Aorta (tissue), 5 donors: ENCODE results near the gene ATXN2L. TPM values are rescaled to one million over a fixed set of nuclear protein-coding genes. Genes with fewer than 3 reads are reported as not detected.
A peak's percentile ranks its signal among the peaks of the same experiment; 100 is the strongest.
"Not testable (repeated sequence)": the region's sequence is repeated elsewhere in the genome, so short reads cannot be mapped to it uniquely, and the experiment has no call there.

Experiments used
- ATAC-seq: fragments of 200-7000 bp; cut with Tn5 transposase; one replicate; pipeline ENCODE4 v1.9.1; 2022; ENCODE audit warnings: moderate library complexity; ENCODE audit not compliant: low FRiP score
- DNase-seq, 2 donors: peaks; one replicate each; pipeline ENCODE4 v3.0.0-alpha.2; 2020
- H3K27ac ChIP-seq, 2 donors: one replicate each; pipeline ENCODE4 v1.5.1; 2013; ENCODE audit warnings: low read length in 2 of 2, mild to moderate bottlenecking in 2 of 2, moderate library complexity in 2 of 2, control low read depth in 1 of 2, inconsistent platforms in 1 of 2, low read depth in 1 of 2
- H3K27me3 ChIP-seq, 2 donors: one replicate each; pipeline ENCODE4 v1.6.1; 2013; ENCODE audit warnings: control low read depth in 1 of 2, low read length in 1 of 2, mild to moderate bottlenecking in 1 of 2, moderate library complexity in 1 of 2; ENCODE audit not compliant: insufficient read depth in 2 of 2, control insufficient read depth in 1 of 2
- H3K36me3 ChIP-seq, 2 donors: one replicate each; pipeline ENCODE4 v1.6.1; 2013; ENCODE audit warnings: control low read depth in 1 of 2, low read length in 1 of 2, mild to moderate bottlenecking in 1 of 2; ENCODE audit not compliant: insufficient read depth in 2 of 2, control insufficient read depth in 1 of 2
- H3K4me1 ChIP-seq, 2 donors: one replicate each; pipeline ENCODE4 v1.6.1; 2013; ENCODE audit warnings: low read length in 2 of 2, control low read depth in 1 of 2, mild to moderate bottlenecking in 1 of 2, moderate library complexity in 1 of 2; ENCODE audit not compliant: insufficient read depth in 2 of 2, control insufficient read depth in 1 of 2
- H3K4me3 ChIP-seq, 2 donors: one replicate each; pipeline ENCODE4 v1.5.1; 2013; ENCODE audit warnings: low read length in 2 of 2, control low read depth in 1 of 2, mild to moderate bottlenecking in 1 of 2
- H3K9me3 ChIP-seq: one replicate; pipeline ENCODE4 v1.6.1; 2013; ENCODE audit warnings: mild to moderate bottlenecking, low read length; ENCODE audit not compliant: control insufficient read depth
- WGBS, 2 donors: extraction: QIAGEN DNeasy Blood & Tissue Kit; methylation state at CpG; one replicate each; pipeline ENCODE4 v1.1.7; 2013; 5-methylcytosine and 5-hydroxymethylcytosine counted together
- intact Hi-C, 2 donors: fragments of 100-400 bp; cut with DNase I; formaldehyde crosslinking; loops; one replicate each; pipeline versions ENCODE4 v1.14.2 to v1.15.0; 2022
- long read RNA-seq, 2 donors: library from polyadenylated mRNA; unstranded; transcript quantifications; one replicate each; pipeline ENCODE4 v2.0.0, GENCODE V29; 2020 to 2021
- polyA plus RNA-seq, 2 donors: library from polyadenylated mRNA; stranded (reverse); fragments of 200-250 nt; gene quantifications; one replicate each; pipeline ENCODE4 v1.2.3, GENCODE V29; 2013
- total RNA-seq, 2 donors: library from RNA; stranded (reverse); fragmentation: NEBNext Ultra II Directional; extraction: Animal tissue kit (Norgen Biotek cat#: 25700); gene quantifications; one replicate each; pipeline ENCODE4 v1.2.1, GENCODE V29; 2021
- donor health status: healthy with polysubstance abuse.
- donor health status: Bipolar disorder and iron deficiency.
- donor health status: DM: no; HTN: no; CAD: no.
- donor health status: DM: no; HTN: no; CAD: no.
- donor health status: DM: yes; HTN: yes; CAD: no.

ATXN2L gene, protein sequence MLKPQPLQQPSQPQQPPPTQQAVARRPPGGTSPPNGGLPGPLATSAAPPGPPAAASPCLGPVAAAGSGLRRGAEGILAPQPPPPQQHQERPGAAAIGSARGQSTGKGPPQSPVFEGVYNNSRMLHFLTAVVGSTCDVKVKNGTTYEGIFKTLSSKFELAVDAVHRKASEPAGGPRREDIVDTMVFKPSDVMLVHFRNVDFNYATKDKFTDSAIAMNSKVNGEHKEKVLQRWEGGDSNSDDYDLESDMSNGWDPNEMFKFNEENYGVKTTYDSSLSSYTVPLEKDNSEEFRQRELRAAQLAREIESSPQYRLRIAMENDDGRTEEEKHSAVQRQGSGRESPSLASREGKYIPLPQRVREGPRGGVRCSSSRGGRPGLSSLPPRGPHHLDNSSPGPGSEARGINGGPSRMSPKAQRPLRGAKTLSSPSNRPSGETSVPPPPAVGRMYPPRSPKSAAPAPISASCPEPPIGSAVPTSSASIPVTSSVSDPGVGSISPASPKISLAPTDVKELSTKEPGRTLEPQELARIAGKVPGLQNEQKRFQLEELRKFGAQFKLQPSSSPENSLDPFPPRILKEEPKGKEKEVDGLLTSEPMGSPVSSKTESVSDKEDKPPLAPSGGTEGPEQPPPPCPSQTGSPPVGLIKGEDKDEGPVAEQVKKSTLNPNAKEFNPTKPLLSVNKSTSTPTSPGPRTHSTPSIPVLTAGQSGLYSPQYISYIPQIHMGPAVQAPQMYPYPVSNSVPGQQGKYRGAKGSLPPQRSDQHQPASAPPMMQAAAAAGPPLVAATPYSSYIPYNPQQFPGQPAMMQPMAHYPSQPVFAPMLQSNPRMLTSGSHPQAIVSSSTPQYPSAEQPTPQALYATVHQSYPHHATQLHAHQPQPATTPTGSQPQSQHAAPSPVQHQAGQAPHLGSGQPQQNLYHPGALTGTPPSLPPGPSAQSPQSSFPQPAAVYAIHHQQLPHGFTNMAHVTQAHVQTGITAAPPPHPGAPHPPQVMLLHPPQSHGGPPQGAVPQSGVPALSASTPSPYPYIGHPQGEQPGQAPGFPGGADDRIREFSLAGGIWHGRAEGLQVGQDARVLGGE
- 100 to 1,000 TPM in 1 of 2 donors, 10 to 100 TPM in 1; 97.6 to 124 TPM for total RNA-seq
- polyA plus RNA-seq: 10 to 100 TPM; 22.4 to 54.9 TPM
- long read RNA-seq, donor 1, partial matches to known transcripts: 9 of 12 reads
- long read RNA-seq, donor 1, other reads (novel, unspliced or antisense): 3 of 12 reads
- long read RNA-seq, donor 2, partial matches to known transcripts: 13 of 25 reads
- long read RNA-seq, donor 2, other reads (novel, unspliced or antisense): 12 of 25 reads

GRCh38 chr16:28822520-28823290 is at the start of gene ATXN2L:
TSS of gene ATXN2L (plus strand) at chr16:28822999. CDS start at chr16:28823260, 261 bp downstream.
- intact Hi-C loops: loop anchor here (5.0 kb wide), 3 partner anchors 40 to 130 kb away; partner anchors contain the start of genes SH2B1 (in 2 of the 2) and NFATC2IP (in 1 of the 2)
- H3K36me3 ChIP-seq: peaks cover 0 to 2% of the 10 kb centered on the region in 2 donors
- WGBS, 2 donors: 0% methylated on average over 30 to 91 of the region's 91 CpGs
- no peaks in the 10 kb centered on the region for H3K9me3 ChIP-seq
- no peaks in the 10 kb centered on the region for H3K4me1 ChIP-seq
- H3K27me3 ChIP-seq: no peaks in the 10 kb centered on the region
- H3K4me3 ChIP-seq: peak within 1 kb of the TSS; percentile 81 to 98
- ATAC-seq (peak; percentile 93), DNase-seq (peak; percentile 98)
- H3K27ac ChIP-seq: peak within 1 kb of the TSS; percentile 96

- WGBS, 2 donors: no CpG with 5 or more reads among the region's 6 CpGs
- intact Hi-C loops, ATAC-seq, H3K27me3 ChIP-seq, H3K4me3 ChIP-seq, H3K27ac ChIP-seq, H3K4me1 ChIP-seq, H3K9me3 ChIP-seq, H3K36me3 ChIP-seq, DNase-seq: not testable (repeated sequence)
Observed at GRCh38 chr16:28781697-28782096, 41.1 kb upstream of the ATXN2L start.

DNA sequence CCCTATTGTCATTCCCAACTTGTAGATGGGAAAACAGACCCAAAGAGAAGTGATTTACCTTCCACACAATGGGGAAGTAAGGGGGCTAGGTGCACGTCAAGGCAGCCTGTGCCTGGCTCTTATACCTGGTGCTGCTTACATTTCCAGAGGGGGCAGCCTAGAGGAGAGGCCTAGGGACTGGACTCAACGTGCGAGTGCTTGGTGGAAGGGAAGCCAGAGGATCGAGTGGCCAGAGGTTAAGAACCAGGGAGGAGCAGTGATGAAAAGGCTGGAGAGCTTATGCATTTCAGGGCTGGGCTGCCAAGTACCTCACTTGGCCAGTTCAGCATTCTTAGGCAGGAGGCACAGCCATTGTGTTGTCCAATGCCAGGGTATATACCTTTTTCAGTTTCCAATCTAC is 40.4 kb upstream of the ATXN2L start:
- no CpG with 5 or more reads among the region's 4 CpGs for WGBS, 2 donors
- DNase-seq, H3K4me1 ChIP-seq, H3K4me3 ChIP-seq, H3K9me3 ChIP-seq, intact Hi-C loops, H3K36me3 ChIP-seq, H3K27me3 ChIP-seq, ATAC-seq, H3K27ac ChIP-seq: not testable (repeated sequence)

DNA sequence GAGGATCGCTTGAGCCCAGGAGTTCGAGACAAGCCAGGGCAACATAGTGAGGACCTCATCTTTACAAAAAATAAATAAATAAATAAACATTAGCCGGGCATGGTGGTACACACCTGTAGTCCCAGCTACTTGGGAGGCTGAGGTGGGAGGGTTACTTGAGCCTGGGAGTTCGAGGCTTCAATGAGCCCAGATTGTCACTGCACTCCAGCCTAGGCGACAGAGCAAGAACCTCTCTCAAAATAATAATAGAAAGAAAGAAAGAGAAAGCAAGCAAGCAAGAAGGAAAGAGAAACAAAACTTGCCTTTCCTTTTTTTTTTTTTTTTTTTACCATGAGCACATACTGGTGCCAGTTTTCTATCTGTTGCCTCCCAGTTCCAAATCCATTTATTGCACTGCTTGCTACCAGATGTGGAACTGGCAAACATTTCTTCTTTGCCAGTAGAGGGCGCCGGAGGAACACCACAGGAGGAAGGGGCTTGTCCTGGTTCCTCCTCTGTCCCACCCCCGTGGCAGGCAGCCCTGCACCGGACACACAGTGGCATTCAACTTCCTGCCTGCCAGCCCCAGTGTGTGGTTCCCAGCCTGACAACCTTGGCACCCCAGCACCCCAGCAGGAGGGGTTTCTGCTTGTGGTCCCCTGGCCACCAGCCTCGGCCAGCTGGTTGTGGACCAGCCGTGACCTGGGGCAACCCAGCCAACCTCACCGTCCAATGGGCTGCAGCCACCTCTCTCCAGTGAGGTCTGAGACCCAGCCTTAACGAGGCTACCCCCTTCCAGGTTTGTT is 20.4 kb upstream of the ATXN2L start:
- WGBS, 2 donors: 38 to 58% methylated on average over 6 to 9 of the region's 13 CpGs
- H3K4me1 ChIP-seq, H3K27me3 ChIP-seq, H3K4me3 ChIP-seq, H3K36me3 ChIP-seq, H3K9me3 ChIP-seq, intact Hi-C loops, H3K27ac ChIP-seq: not testable (repeated sequence)
- ATAC-seq (peak; percentile 87), DNase-seq (peak in 1 of 2 donors; percentile 69)

GRCh38 chr16:28807445-28808120 is 15.2 kb upstream of the ATXN2L start:
- H3K36me3 ChIP-seq, H3K27ac ChIP-seq, DNase-seq, ATAC-seq, intact Hi-C loops, H3K4me3 ChIP-seq, H3K4me1 ChIP-seq, H3K27me3 ChIP-seq, H3K9me3 ChIP-seq: not testable (repeated sequence)
- WGBS, 2 donors: no CpG with 5 or more reads among the region's 11 CpGs

- no peaks in the 10 kb centered on the region for H3K36me3 ChIP-seq
- no peaks in the 10 kb centered on the region for H3K27me3 ChIP-seq
- DNase-seq (peak in 1 of 2 donors; percentile 23), ATAC-seq (no peak)
- WGBS, 2 donors: 83 to 85% methylated on average over 5 of the region's 5 CpGs
- no peak overlapping the region for H3K4me3 ChIP-seq
- H3K4me1 ChIP-seq: no peaks in the 10 kb centered on the region
- H3K9me3 ChIP-seq: no peaks in the 10 kb centered on the region
- intact Hi-C loops: loop anchor here (5.0 kb wide), 3 partner anchors 42 to 132 kb away; partner anchors contain the start of genes SH2B1 (in 2 of the 2) and NFATC2IP (in 1 of the 2)
- H3K27ac ChIP-seq: no peak overlapping the region
Observed at GRCh38 chr16:28820016-28820415, 2.8 kb upstream of the ATXN2L start.

DNA sequence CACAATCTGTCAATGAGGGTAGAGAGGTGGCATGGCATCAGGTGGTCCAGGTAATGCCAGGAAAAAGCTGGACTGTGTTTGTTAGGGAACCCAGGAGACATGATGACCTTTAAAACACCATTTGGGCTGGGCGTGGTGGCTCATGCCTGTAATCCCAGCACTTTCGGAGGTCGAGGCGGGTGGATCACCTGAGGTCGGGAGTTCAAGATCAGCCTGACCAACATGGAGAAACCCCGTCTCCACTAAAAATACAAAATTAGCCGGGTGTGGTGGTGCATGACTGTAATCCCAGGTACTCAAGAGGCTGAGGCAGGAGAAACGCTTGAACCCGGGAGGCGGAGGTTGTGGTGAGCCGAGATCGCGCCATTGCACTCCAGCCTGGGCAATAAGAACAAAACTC is 2.3 kb upstream of the ATXN2L start:
- not testable (repeated sequence) for H3K27me3 ChIP-seq, ATAC-seq, H3K27ac ChIP-seq, H3K36me3 ChIP-seq, H3K9me3 ChIP-seq, H3K4me3 ChIP-seq, H3K4me1 ChIP-seq
- WGBS, 2 donors: 95 to 96% methylated on average over 12 to 13 of the region's 13 CpGs
- DNase-seq: peak in 1 of 2 donors; percentile 63
- intact Hi-C loops: loop anchor here (5.0 kb wide), 3 partner anchors 42 to 132 kb away; partner anchors contain the start of genes SH2B1 (in 2 of the 2) and NFATC2IP (in 1 of the 2)
